ENCODE results near the gene CPXM2.

Gene CPXM2

GRCh38 chr10:123715546-123715945 lies 176.1 kb downstream of the CPXM2 start:
- Histone ChIP-seq H3K27me3 (ENCODE audit: control insufficient read depth in 2 of 2, insufficient read depth in 2 of 2, low read length in 2 of 2) (no peaks in the 10 kb centered on the region), H3K9me3 (ENCODE audit: control insufficient read depth in 2 of 2, low read length in 2 of 2) (peaks cover 0 to 2% of the 10 kb centered on the region in 2 donors), H3K9ac (ENCODE audit: low read depth in 1 of 2, low read length in 2 of 2) (no peak overlapping the region), H3K4me1 (ENCODE audit: control insufficient read depth in 2 of 2, insufficient read depth in 2 of 2, low read length in 2 of 2) (no peaks in the 10 kb centered on the region), H3K4me3 (ENCODE audit: low read length in 2 of 2) (no peak overlapping the region), H3K27ac (ENCODE audit: low read depth in 2 of 2, low read length in 2 of 2) (no peak overlapping the region), H3K36me3 (ENCODE audit: control insufficient read depth in 2 of 2, insufficient read depth in 2 of 2, low read length in 2 of 2) (no peaks in the 10 kb centered on the region)

GRCh38 chr10:123706236-123706635 lies 185.4 kb downstream of the CPXM2 start:
- Histone ChIP-seq H3K27me3 (ENCODE audit: control insufficient read depth in 2 of 2, insufficient read depth in 2 of 2, low read length in 2 of 2) (no peaks in the 10 kb centered on the region), H3K4me1 (ENCODE audit: control insufficient read depth in 2 of 2, insufficient read depth in 2 of 2, low read length in 2 of 2) (no peaks in the 10 kb centered on the region), H3K9me3 (ENCODE audit: control insufficient read depth in 2 of 2, low read length in 2 of 2) (no peaks in the 10 kb centered on the region), H3K9ac (ENCODE audit: low read depth in 1 of 2, low read length in 2 of 2) (no peak overlapping the region), H3K4me3 (ENCODE audit: low read length in 2 of 2) (no peak overlapping the region), H3K27ac (ENCODE audit: low read depth in 2 of 2, low read length in 2 of 2) (no peak overlapping the region), H3K36me3 (ENCODE audit: control insufficient read depth in 2 of 2, insufficient read depth in 2 of 2, low read length in 2 of 2) (no peaks in the 10 kb centered on the region)

DNA sequence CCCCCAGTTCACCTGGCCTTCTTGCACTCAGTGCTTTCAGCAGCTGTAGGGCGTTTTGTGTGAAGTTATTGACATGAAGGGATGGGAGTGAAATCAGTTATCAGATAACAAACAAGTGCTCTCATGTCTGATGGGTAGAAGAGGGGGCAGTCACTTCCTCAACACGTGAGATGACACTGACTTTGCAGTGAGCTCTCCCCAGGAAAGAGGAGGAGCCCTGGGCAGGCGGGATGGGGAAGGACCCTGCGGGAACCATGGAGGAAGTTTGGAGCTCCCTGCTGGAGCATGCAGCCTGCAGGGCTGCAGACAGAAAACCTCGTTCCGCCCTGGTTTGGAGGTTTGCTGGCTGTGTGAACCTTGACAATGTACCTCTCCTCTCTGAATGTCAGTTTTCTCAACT lies 186.8 kb downstream of the CPXM2 start:
- Histone ChIP-seq H3K27me3 (ENCODE audit: control insufficient read depth in 2 of 2, insufficient read depth in 2 of 2, low read length in 2 of 2) (no peaks in the 10 kb centered on the region), H3K9me3 (ENCODE audit: control insufficient read depth in 2 of 2, low read length in 2 of 2) (no peaks in the 10 kb centered on the region), H3K9ac (ENCODE audit: low read depth in 1 of 2, low read length in 2 of 2) (no peak overlapping the region), H3K36me3 (ENCODE audit: control insufficient read depth in 2 of 2, insufficient read depth in 2 of 2, low read length in 2 of 2) (no peaks in the 10 kb centered on the region), H3K27ac (ENCODE audit: low read depth in 2 of 2, low read length in 2 of 2) (no peak overlapping the region), H3K4me1 (ENCODE audit: control insufficient read depth in 2 of 2, insufficient read depth in 2 of 2, low read length in 2 of 2) (no peaks in the 10 kb centered on the region), H3K4me3 (ENCODE audit: low read length in 2 of 2) (no peak overlapping the region)

- no peaks in the 10 kb centered on the region for H3K9me3 ChIP-seq (ENCODE audit: control insufficient read depth in 2 of 2, low read length in 2 of 2)
- H3K36me3 ChIP-seq (ENCODE audit: control insufficient read depth in 2 of 2, insufficient read depth in 2 of 2, low read length in 2 of 2): no peaks in the 10 kb centered on the region
- no peaks in the 10 kb centered on the region for H3K27me3 ChIP-seq (ENCODE audit: control insufficient read depth in 2 of 2, insufficient read depth in 2 of 2, low read length in 2 of 2)
- H3K4me1 ChIP-seq (ENCODE audit: control insufficient read depth in 2 of 2, insufficient read depth in 2 of 2, low read length in 2 of 2): no peaks in the 10 kb centered on the region
- no peak overlapping the region for H3K27ac ChIP-seq (ENCODE audit: low read depth in 2 of 2, low read length in 2 of 2)
- no peak overlapping the region for H3K4me3 ChIP-seq (ENCODE audit: low read length in 2 of 2)
- no peak overlapping the region for H3K9ac ChIP-seq (ENCODE audit: low read depth in 1 of 2, low read length in 2 of 2)
Measured at GRCh38 chr10:123704076-123704475, 187.5 kb downstream of the CPXM2 start.

GRCh38 chr10:123703195-123703790 lies 188.3 kb downstream of the CPXM2 start:
- H3K36me3 ChIP-seq (ENCODE audit: control insufficient read depth in 2 of 2, insufficient read depth in 2 of 2, low read length in 2 of 2): no peaks in the 10 kb centered on the region
- no peaks in the 10 kb centered on the region for H3K4me1 ChIP-seq (ENCODE audit: control insufficient read depth in 2 of 2, insufficient read depth in 2 of 2, low read length in 2 of 2)
- H3K4me3 ChIP-seq (ENCODE audit: low read length in 2 of 2): no peak overlapping the region
- H3K27me3 ChIP-seq (ENCODE audit: control insufficient read depth in 2 of 2, insufficient read depth in 2 of 2, low read length in 2 of 2): no peaks in the 10 kb centered on the region
- H3K9ac ChIP-seq (ENCODE audit: low read depth in 1 of 2, low read length in 2 of 2): no peak overlapping the region
- H3K27ac ChIP-seq (ENCODE audit: low read depth in 2 of 2, low read length in 2 of 2): no peak overlapping the region
- no peaks in the 10 kb centered on the region for H3K9me3 ChIP-seq (ENCODE audit: control insufficient read depth in 2 of 2, low read length in 2 of 2)

Data from mucosa of rectum (tissue), 2 donors.